ENCODE measurements around the gene KDELR1.

GRCh38 chr19:48344892-48345291 is 46.5 kb downstream of the KDELR1 start:
- no peak for TF ChIP-seq CTCF (IDR thresholded peaks at IDR 0.05; ENCODE audit: extremely low read depth in 1 of 2, insufficient read depth in 1 of 2, low read depth in 1 of 2, low read length in 2 of 2)
- TF ChIP-seq MYC (IDR thresholded peaks at IDR 0.05; ENCODE audit: low read depth, low read length): no peak
